HEK293 (cell line): ENCODE data around the gene KLHL4.

Source experiments
- CTCF ChIA-PET: fragments of 350-600 bp; formaldehyde crosslinking; extraction: SDS; loops from one replicate; lab custom pipeline; 2021; ENCODE audit warnings: antibody characterized with exemption; lab: Yijun Ruan, JAX
- POLR2A ChIA-PET: fragments of 300-600 bp; formaldehyde crosslinking; extraction: SDS; loops from one replicate; lab custom pipeline; 2020; ENCODE audit warnings: antibody characterized with exemption, inconsistent platforms; lab: Yijun Ruan, JAX
- H3K27ac ChIP-seq: fragments of 200-500 bp; sonication (Bioruptor generic); 2 replicates; pipeline ENCODE4 v1.5.1; 2014; ENCODE audit warnings: low read depth, low read length, control low read depth, inconsistent platforms; ENCODE audit errors: extremely low read depth
- H3K36me3 ChIP-seq, 2 experiments: fragments of 200-500 bp in 1 of 2; sonication (Bioruptor generic) in 1 of 2; 1 replicate in 1 of 2; 2 replicates in 1 of 2; pipeline ENCODE4 v1.5.1; 2014 to 2017; ENCODE audit warnings: inconsistent platforms in 2 of 2, low read length in 2 of 2; ENCODE audit not compliant: control insufficient read depth in 2 of 2, insufficient read depth in 1 of 2
- H3K4me1 ChIP-seq: fragments of 200-500 bp; sonication (Bioruptor generic); 2 replicates; pipeline ENCODE4 v1.5.1; 2014; ENCODE audit warnings: mild to moderate bottlenecking, low read length, inconsistent platforms; ENCODE audit not compliant: control insufficient read depth, insufficient read depth
- H3K4me3 ChIP-seq: 2 replicates; pipeline ENCODE4 v1.5.1; 2011; ENCODE audit warnings: low read depth, mild to moderate bottlenecking, control low read depth, low read length, moderate library complexity
- H3K9me3 ChIP-seq: fragments of 200-500 bp; sonication (Bioruptor generic); 2 replicates; pipeline ENCODE4 v1.5.1; 2014; ENCODE audit warnings: low read depth, low read length, inconsistent platforms; ENCODE audit not compliant: control insufficient read depth, insufficient read depth
- CTCF ChIP-seq: fragments of 450-650 bp; formaldehyde crosslinking; IDR thresholded peaks from 2 replicates; pipeline ENCODE4 v1.5.1; 2016; ENCODE audit warnings: missing biosample characterization, missing genetic modification characterization
- GLI2 ChIP-seq: fragments of 450-650 bp; formaldehyde crosslinking; IDR thresholded peaks from 2 replicates; pipeline ENCODE4; 2017; ENCODE audit warnings: missing biosample characterization, missing genetic modification characterization, low read depth, borderline replicate concordance
- KLF16 ChIP-seq: fragments of 450-650 bp; formaldehyde crosslinking; IDR thresholded peaks from 2 replicates; pipeline ENCODE4 v1.5.1; 2017; ENCODE audit warnings: missing biosample characterization, missing genetic modification characterization
- PRDM1 ChIP-seq: fragments of 450-650 bp; formaldehyde crosslinking; IDR thresholded peaks from 2 replicates; pipeline ENCODE4; 2016; ENCODE audit warnings: missing biosample characterization, missing genetic modification characterization
- REST ChIP-seq: fragments of 450-650 bp; formaldehyde crosslinking; IDR thresholded peaks from 2 replicates; pipeline ENCODE4 v1.5.1; 2016; ENCODE audit warnings: missing biosample characterization, missing genetic modification characterization
- ZBTB49 ChIP-seq: fragments of 450-650 bp; formaldehyde crosslinking; IDR thresholded peaks from 2 replicates; pipeline ENCODE4 v1.5.1; 2016; ENCODE audit warnings: missing biosample characterization, missing genetic modification characterization, low read depth
- ZBTB8A ChIP-seq: fragments of 450-650 bp; formaldehyde crosslinking; IDR thresholded peaks from 2 replicates; pipeline ENCODE4 v1.5.1; 2016; ENCODE audit warnings: missing biosample characterization, missing genetic modification characterization
- ZNF518A ChIP-seq: fragments of 450-650 bp; formaldehyde crosslinking; conservative IDR thresholded peaks from 2 replicates; pipeline ENCODE4 v1.5.1; 2016; ENCODE audit warnings: low read depth, missing biosample characterization, missing genetic modification characterization
- ZNF529 ChIP-seq: fragments of 450-650 bp; formaldehyde crosslinking; IDR thresholded peaks from 2 replicates; pipeline ENCODE4 v1.5.1; 2017; ENCODE audit warnings: missing genetic modification characterization, missing biosample characterization; ENCODE audit not compliant: insufficient replicate concordance
- ZNF654 ChIP-seq: fragments of 450-650 bp; formaldehyde crosslinking; IDR thresholded peaks from 2 replicates; pipeline ENCODE4 v1.5.1; 2016; ENCODE audit warnings: low read depth, missing biosample characterization, missing genetic modification characterization

KLHL4 gene

GRCh38 chrX:87661761-87662160 is 144.2 kb downstream of the KLHL4 start (continued):
- TF ChIP-seq ZNF518A (tag by site-specific recombination), result no peak

- CTCF ChIA-PET, result interaction anchor here (0.6 to 0.9 kb wide), 7 partner anchors 16 to 341 kb away, joined by 3 to 5 read pairs (median 4); no protein-coding TSS in a partner anchor
- POLR2A ChIA-PET, result no interaction called here
- H3K9me3 ChIP-seq, result no peaks in the 10 kb centered on the region; the same call in 1 of the 2 replicates
- no peak overlapping the region for H3K4me3 ChIP-seq
- H3K27ac ChIP-seq, result no peak overlapping the region
- TF ChIP-seq GLI2 (tag by site-specific recombination) (no peak), REST (no peak), KLF16 (tag by site-specific recombination) (no peak), ZBTB8A (tag by site-specific recombination) (no peak)
- H3K4me1 ChIP-seq, result no peaks in the 10 kb centered on the region
- H3K36me3 ChIP-seq, result no peaks in the 10 kb centered on the region
Observed at GRCh38 chrX:87663421-87663820, 145.8 kb downstream of the KLHL4 start.

GRCh38 chrX:87664381-87664780 is 146.8 kb downstream of the KLHL4 start:
- no peak overlapping the region for H3K27ac ChIP-seq
- TF ChIP-seq CTCF, result peak; percentile 23; the same call in 1 of the 2 replicates
- TF ChIP-seq PRDM1 (tag by site-specific recombination), result no peak
- TF ChIP-seq ZNF654 (tag by site-specific recombination), result peak; percentile 64
- no peaks in the 10 kb centered on the region; the same call in 1 of the 2 replicates for H3K9me3 ChIP-seq
- H3K4me1 ChIP-seq, result no peaks in the 10 kb centered on the region
- H3K36me3 ChIP-seq, result no peaks in the 10 kb centered on the region
- POLR2A ChIA-PET, result no interaction called here
- no peak overlapping the region for H3K4me3 ChIP-seq
- CTCF ChIA-PET, result interaction anchor here (0.9 kb wide), 1 partner anchor 326 kb away, joined by 5 read pairs; no protein-coding TSS in a partner anchor

GRCh38 chrX:87679849-87680248 is 162.2 kb downstream of the KLHL4 start:
- no peak overlapping the region for H3K4me3 ChIP-seq
- POLR2A ChIA-PET, result no interaction called here
- no peak overlapping the region for H3K27ac ChIP-seq
- H3K4me1 ChIP-seq, result no peaks in the 10 kb centered on the region
- no peaks in the 10 kb centered on the region; the same call in 1 of the 2 replicates for H3K9me3 ChIP-seq
- H3K36me3 ChIP-seq, result no peaks in the 10 kb centered on the region
- CTCF ChIA-PET, result interaction anchor here (1.3 kb wide), 1 partner anchor 14 kb away, joined by 6 read pairs; no protein-coding TSS in a partner anchor
- TF ChIP-seq ZNF529 (tag by site-specific recombination) (no peak), ZBTB49 (no peak)
